Measurements from ENCODE around the gene PFN4.

Gene PFN4

GRCh38 chr2:24121469-24121868 lies 1.7 kb downstream of the PFN4 start:
- Histone ChIP-seq H3K4me2 (ENCODE audit: low read length) (no peak overlapping the region), H3F3A (ENCODE audit: control insufficient read depth, insufficient read depth) (peaks cover 15% of the 10 kb centered on the region; the same call in 1 of the 2 replicates), H3K27ac (ENCODE audit: low read depth, low read length) (no peak overlapping the region), H3K9me2 (replicated peaks; ENCODE audit: control insufficient read depth, low read length) (no peaks in the 10 kb centered on the region), H3K4me1 (ENCODE audit: control insufficient read depth, low read length) (peaks cover 30% of the 10 kb centered on the region), H3K27me3 (ENCODE audit: control insufficient read depth, low read length) (no peaks in the 10 kb centered on the region), H3K9me3 (ENCODE audit: control insufficient read depth, insufficient read depth, low read length) (no peaks in the 10 kb centered on the region), H3K79me2 (ENCODE audit: control insufficient read depth, low read length) (peaks cover 27% of the 10 kb centered on the region), H4K20me1 (ENCODE audit: control insufficient read depth, insufficient read depth, low read depth, low read length) (no peaks in the 10 kb centered on the region), H3K4me3 (ENCODE audit: low read length) (no peak overlapping the region), H3K36me3 (ENCODE audit: control insufficient read depth, low read length) (no peaks in the 10 kb centered on the region)
- TF ChIP-seq CTCF (IDR thresholded peaks at IDR 0.05; ENCODE audit: low read depth, low read length, poor library complexity, severe bottlenecking) (no peak), EZH2phosphoT487 (IDR thresholded peaks at IDR 0.05; ENCODE audit: borderline replicate concordance, low read length) (no peak)

- H3K27me3 ChIP-seq (ENCODE audit: control insufficient read depth, low read length), result no peaks in the 10 kb centered on the region
- H3K36me3 ChIP-seq (ENCODE audit: control insufficient read depth, low read length), result no peaks in the 10 kb centered on the region
- no peaks in the 10 kb centered on the region for H3K9me2 ChIP-seq (replicated peaks; ENCODE audit: control insufficient read depth, low read length)
- TF ChIP-seq EZH2phosphoT487 (IDR thresholded peaks at IDR 0.05; ENCODE audit: borderline replicate concordance, low read length) (no peak), CTCF (IDR thresholded peaks at IDR 0.05; ENCODE audit: low read depth, low read length, poor library complexity, severe bottlenecking) (no peak)
- no peak overlapping the region for H3K4me2 ChIP-seq (ENCODE audit: low read length)
- H3F3A ChIP-seq (ENCODE audit: control insufficient read depth, insufficient read depth), result peaks cover 12% of the 10 kb centered on the region; the same call in 1 of the 2 replicates
- no peaks in the 10 kb centered on the region for H4K20me1 ChIP-seq (ENCODE audit: control insufficient read depth, insufficient read depth, low read depth, low read length)
- H3K27ac ChIP-seq (ENCODE audit: low read depth, low read length), result no peak overlapping the region
- no peaks in the 10 kb centered on the region for H3K9me3 ChIP-seq (ENCODE audit: control insufficient read depth, insufficient read depth, low read length)
- H3K4me1 ChIP-seq (ENCODE audit: control insufficient read depth, low read length), result peaks cover 26% of the 10 kb centered on the region
- no peak overlapping the region for H3K4me3 ChIP-seq (ENCODE audit: low read length)
- H3K79me2 ChIP-seq (ENCODE audit: control insufficient read depth, low read length), result peaks cover 24% of the 10 kb centered on the region
Measured at GRCh38 chr2:24121066-24121465, 2.1 kb downstream of the PFN4 start.

GRCh38 chr2:24117902-24118301 lies 5.2 kb downstream of the PFN4 start:
- TF ChIP-seq EZH2phosphoT487 (IDR thresholded peaks at IDR 0.05; ENCODE audit: borderline replicate concordance, low read length) (no peak), CTCF (IDR thresholded peaks at IDR 0.05; ENCODE audit: low read depth, low read length, poor library complexity, severe bottlenecking) (no peak)

More at GRCh38 chr2:24117902-24118301, 5.2 kb downstream of the PFN4 start:
- Histone ChIP-seq H3K9me3 (ENCODE audit: control insufficient read depth, insufficient read depth, low read length) (no peaks in the 10 kb centered on the region), H4K20me1 (ENCODE audit: control insufficient read depth, insufficient read depth, low read depth, low read length) (no peaks in the 10 kb centered on the region), H3K4me1 (ENCODE audit: control insufficient read depth, low read length) (peaks cover 8% of the 10 kb centered on the region), H3K4me2 (ENCODE audit: low read length) (no peak overlapping the region), H3K9me2 (replicated peaks; ENCODE audit: control insufficient read depth, low read length) (no peaks in the 10 kb centered on the region), H3K4me3 (ENCODE audit: low read length) (no peak overlapping the region), H3K36me3 (ENCODE audit: control insufficient read depth, low read length) (no peaks in the 10 kb centered on the region; the same call in 1 of the 2 replicates), H3K27me3 (ENCODE audit: control insufficient read depth, low read length) (no peaks in the 10 kb centered on the region), H3K27ac (ENCODE audit: low read depth, low read length) (no peak overlapping the region), H3K79me2 (ENCODE audit: control insufficient read depth, low read length) (peaks cover 6% of the 10 kb centered on the region; the same call in 1 of the 2 replicates), H3F3A (ENCODE audit: control insufficient read depth, insufficient read depth) (peaks cover 12% of the 10 kb centered on the region; the same call in 1 of the 2 replicates)
